Effector memory CD8-positive, alpha-beta T cell (primary cell): Measurements from ENCODE around the gene RNPEP.
A peak's percentile ranks its signal among the peaks of the same experiment; 100 is the strongest.
"Not testable (repeated sequence)": the region's sequence is repeated elsewhere in the genome, so short reads cannot be mapped to it uniquely, and the experiment has no call there.

Experiments
- ATAC-seq: fragments of 150-1000 bp; cut with Tn5 transposase; replicated peaks from 2 replicates; pipeline ENCODE4 v1.10.0; 2021; ENCODE audit warnings: mild to moderate bottlenecking, moderate library complexity
- DNase-seq, 3 experiments: peaks; one replicate each; pipeline ENCODE4 v3.0.0; 2021
- H3K27ac Mint-ChIP-seq, 2 donors: one replicate each; pipeline ENCODE4 v1.8.0; 2022; ENCODE audit warnings: mild to moderate bottlenecking in 2 of 2, mixed read lengths in 2 of 2, moderate library complexity in 2 of 2
- H3K27me3 Mint-ChIP-seq, 2 donors: one replicate each; pipeline ENCODE4 v1.8.0; 2022; ENCODE audit warnings: mixed read lengths in 2 of 2
- H3K36me3 Mint-ChIP-seq: one replicate; pipeline ENCODE4 v1.8.0; 2022; ENCODE audit warnings: mild to moderate bottlenecking, moderate library complexity, mixed read lengths; ENCODE audit not compliant: insufficient read depth
- H3K4me1 Mint-ChIP-seq, 2 donors: one replicate each; pipeline ENCODE4 v1.8.0; 2022; ENCODE audit warnings: low read depth in 2 of 2, mixed read lengths in 2 of 2
- H3K4me3 Mint-ChIP-seq, 2 donors: one replicate each; pipeline ENCODE4 v1.8.0; 2022; ENCODE audit warnings: mild to moderate bottlenecking in 2 of 2, mixed read lengths in 2 of 2, moderate library complexity in 2 of 2
- H3K9me3 Mint-ChIP-seq, 2 donors: one replicate each; pipeline ENCODE4 v1.8.0; 2022; ENCODE audit warnings: mixed read lengths in 2 of 2

Gene RNPEP

GRCh38 chr1:202017749-202018467, 35.5 kb downstream of the RNPEP start:
- H3K27ac Mint-ChIP-seq: peak overlapping the region in 1 of 2 donors; percentile 32

DNA sequence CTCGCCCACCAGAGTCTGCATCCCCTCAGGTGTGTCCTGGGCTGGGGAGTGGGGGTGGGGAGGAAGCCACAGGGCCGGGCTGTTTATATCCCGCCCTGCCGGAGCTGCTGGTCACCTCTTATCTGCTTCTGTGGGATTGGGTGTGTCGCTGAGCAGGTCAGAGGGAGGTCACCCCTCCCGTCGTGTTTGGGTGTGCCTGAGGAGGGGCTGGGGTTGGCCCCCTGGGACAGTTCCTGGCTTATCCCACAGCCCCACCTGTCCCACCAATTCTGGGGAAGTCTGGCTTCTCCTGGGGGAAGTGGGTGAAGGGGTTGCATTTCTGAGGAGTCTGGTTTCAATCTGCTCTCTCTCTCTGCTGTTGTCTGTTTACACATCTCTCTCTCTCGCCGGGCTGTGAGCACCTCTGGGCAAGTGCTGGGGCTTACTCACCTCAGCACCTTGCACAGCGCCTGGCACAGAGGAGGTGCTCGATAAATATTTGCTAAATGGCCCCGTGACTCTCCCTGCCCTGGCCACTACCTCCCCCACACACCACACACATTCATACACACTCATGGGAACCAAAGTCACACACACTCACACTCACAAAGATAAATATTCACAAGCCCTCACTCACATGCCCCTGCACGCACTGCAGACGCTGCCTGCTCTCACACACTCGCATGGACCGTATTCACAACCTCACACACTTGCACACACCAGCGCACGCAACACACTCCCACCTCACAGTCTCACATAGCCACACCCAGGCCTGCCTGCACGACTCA, 36.2 kb downstream of the RNPEP start:
- Mint-ChIP-seq H3K27ac (peak overlapping the region; percentile 19 to 32), H3K9me3 (no peaks in the 10 kb centered on the region), H3K4me3 (peak overlapping the region in 1 of 2 donors; percentile 18), H3K27me3 (peaks cover 37 to 56% of the 10 kb centered on the region in 2 donors), H3K36me3 (no peaks in the 10 kb centered on the region), H3K4me1 (peaks cover 6 to 8% of the 10 kb centered on the region in 2 donors)
- ATAC-seq: no peak
- DNase-seq: no peak

More at GRCh38 chr1:202017749-202018467, 35.5 kb downstream of the RNPEP start:
- H3K27me3 Mint-ChIP-seq: peaks cover 31 to 48% of the 10 kb centered on the region in 2 donors
- H3K4me3 Mint-ChIP-seq: no peak overlapping the region
- H3K4me1 Mint-ChIP-seq: peaks cover 6 to 8% of the 10 kb centered on the region in 2 donors
- no peaks in the 10 kb centered on the region for H3K9me3 Mint-ChIP-seq
- no peak for ATAC-seq
- no peak for DNase-seq
- no peaks in the 10 kb centered on the region for H3K36me3 Mint-ChIP-seq

DNA sequence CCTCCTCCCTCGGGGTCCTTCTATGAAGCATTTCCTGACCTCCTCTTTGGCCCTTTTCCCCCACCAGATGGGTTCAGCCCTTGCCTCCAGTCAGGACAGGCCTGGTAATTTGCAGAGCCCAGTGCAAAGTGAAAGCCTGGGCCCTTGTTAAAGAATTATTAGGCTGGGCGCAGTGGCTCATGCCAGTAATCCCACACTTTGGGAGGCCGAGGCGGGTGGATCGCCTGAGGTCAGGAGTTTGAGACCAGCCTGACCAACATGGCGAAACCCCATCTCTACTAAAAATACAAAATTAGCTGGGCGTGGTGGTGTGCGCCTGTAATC, 36.7 kb downstream of the RNPEP start:
- not testable (repeated sequence) for ATAC-seq, H3K4me1 Mint-ChIP-seq, H3K36me3 Mint-ChIP-seq, H3K9me3 Mint-ChIP-seq, DNase-seq
- Mint-ChIP-seq H3K27ac (peak overlapping the region in 1 of 2 donors; percentile 19), H3K4me3 (peak overlapping the region in 1 of 2 donors; percentile 18), H3K27me3 (peaks cover 37 to 56% of the 10 kb centered on the region in 2 donors)

DNA sequence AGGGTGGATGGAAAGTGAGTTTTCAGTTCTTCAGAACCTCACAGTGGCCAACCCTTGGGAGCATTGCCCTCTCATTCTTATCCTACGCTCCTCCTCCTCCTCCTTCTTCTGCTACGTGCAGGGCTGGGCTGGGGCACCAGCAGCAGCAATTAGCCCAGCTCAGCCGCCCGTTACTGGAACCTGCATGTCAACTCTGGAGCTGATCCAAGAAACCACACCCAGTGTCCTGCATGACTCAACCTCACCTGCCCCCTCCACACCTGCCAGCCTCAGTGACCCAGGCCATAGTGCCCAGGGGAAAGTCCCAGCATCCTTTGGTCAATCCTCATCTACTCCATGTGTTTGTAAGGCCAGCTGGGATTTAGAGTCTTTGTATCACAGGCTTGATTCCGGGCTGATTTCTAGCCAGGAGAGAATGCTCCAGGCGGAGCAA, 40.6 kb downstream of the RNPEP start:
- H3K9me3 Mint-ChIP-seq: no peaks in the 10 kb centered on the region

DNA sequence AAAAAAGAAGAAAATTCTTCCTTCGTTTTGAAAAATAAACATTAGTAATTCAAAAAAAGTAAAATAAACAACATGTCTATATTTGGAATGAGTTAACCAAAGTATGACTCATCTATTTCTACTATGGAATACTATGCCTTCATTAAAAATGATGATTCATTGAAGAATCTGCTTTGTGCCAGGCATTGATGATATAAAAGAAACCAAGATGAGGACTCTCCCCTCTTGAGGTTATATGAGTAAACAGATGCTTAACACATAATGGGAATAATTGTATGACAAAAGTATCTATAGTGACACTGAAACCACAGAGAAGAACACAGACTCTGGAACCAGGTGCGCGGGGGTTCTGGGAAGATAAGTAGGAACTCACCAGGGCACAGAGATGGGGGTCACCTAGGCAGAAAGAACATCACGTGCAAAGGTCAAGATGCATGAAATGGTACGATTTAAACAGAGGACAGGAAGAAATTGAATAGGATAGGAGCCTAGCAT, 46.8 kb downstream of the RNPEP start:
- H3K27ac Mint-ChIP-seq: no peak overlapping the region
- no peak for DNase-seq
- no peaks in the 10 kb centered on the region for H3K4me1 Mint-ChIP-seq

More for the DNA sequence above, 40.6 kb downstream of the RNPEP start:
- ATAC-seq: no peak
- Mint-ChIP-seq H3K36me3 (no peaks in the 10 kb centered on the region), H3K4me1 (peaks cover 6 to 8% of the 10 kb centered on the region in 2 donors), H3K27me3 (peaks cover 27 to 41% of the 10 kb centered on the region in 2 donors), H3K27ac (no peak overlapping the region), H3K4me3 (no peak overlapping the region)
- no peak for DNase-seq

GRCh38 chr1:202029727-202030126, 47.3 kb downstream of the RNPEP start:
- Mint-ChIP-seq H3K27ac (no peak overlapping the region), H3K9me3 (no peaks in the 10 kb centered on the region), H3K4me3 (no peak overlapping the region), H3K36me3 (no peaks in the 10 kb centered on the region), H3K4me1 (no peaks in the 10 kb centered on the region), H3K27me3 (peaks cover 0 to 6% of the 10 kb centered on the region in 2 donors)
- ATAC-seq (no peak), DNase-seq (no peak)

More for the DNA sequence above, 46.8 kb downstream of the RNPEP start:
- Mint-ChIP-seq H3K36me3 (no peaks in the 10 kb centered on the region), H3K27me3 (peaks cover 0 to 6% of the 10 kb centered on the region in 2 donors), H3K9me3 (no peaks in the 10 kb centered on the region), H3K4me3 (no peak overlapping the region)
- no peak for ATAC-seq

DNA sequence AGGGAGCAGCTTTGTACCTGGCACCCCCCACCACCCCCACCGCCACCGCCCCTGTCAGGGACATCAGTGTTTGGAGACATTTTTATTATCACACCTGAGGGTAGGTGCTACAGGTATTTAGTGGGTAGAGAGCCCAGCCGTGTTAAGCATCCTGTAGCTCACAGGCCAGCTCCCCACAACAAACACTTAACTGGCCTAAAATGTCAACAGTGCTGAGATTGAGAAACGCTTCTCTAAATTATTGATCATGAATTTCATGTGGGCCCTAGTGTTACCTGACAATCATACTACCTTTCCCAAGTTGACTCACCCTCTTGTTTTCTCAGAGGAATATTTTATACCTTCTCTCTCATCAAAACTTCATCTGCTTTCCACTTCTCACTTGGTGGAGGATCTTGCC, 49.3 kb downstream of the RNPEP start:
- H3K9me3 Mint-ChIP-seq: no peaks in the 10 kb centered on the region
- H3K27ac Mint-ChIP-seq: no peak overlapping the region
- no peaks in the 10 kb centered on the region for H3K4me1 Mint-ChIP-seq
- H3K4me3 Mint-ChIP-seq: no peak overlapping the region
- DNase-seq: no peak
- no peaks in the 10 kb centered on the region for H3K36me3 Mint-ChIP-seq
- no peak for ATAC-seq
- peaks cover 0 to 6% of the 10 kb centered on the region in 2 donors for H3K27me3 Mint-ChIP-seq

DNA sequence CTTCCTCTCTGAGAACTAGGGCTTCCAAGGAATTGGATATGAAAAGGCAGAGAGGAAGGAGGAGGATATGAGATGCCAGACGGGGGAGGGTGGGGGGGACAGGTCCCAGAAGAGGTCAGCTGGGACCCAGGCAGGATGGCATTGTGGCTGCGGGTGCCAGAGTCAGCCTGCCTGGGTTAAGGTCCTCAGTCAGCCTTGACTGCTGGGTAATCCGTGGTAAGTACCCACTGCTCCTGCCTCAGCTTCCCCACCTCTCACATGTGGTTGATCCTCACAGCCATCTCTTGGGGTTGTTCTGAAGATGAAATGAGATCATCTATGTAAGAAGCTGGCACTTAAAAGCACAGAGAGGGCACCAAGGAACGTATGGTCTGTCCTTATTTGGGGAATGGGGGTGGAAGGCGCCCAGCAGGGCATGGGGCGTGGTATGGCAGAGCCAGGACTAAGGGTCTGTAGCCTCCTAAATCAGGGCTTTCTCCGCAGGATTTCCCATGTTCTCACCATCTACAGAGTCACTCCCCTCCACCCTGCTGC, 51.8 kb downstream of the RNPEP start:
- DNase-seq (no peak), ATAC-seq (no peak)
- Mint-ChIP-seq H3K27ac (no peak overlapping the region), H3K27me3 (peaks cover 0 to 6% of the 10 kb centered on the region in 2 donors), H3K4me1 (no peaks in the 10 kb centered on the region), H3K36me3 (no peaks in the 10 kb centered on the region), H3K4me3 (no peak overlapping the region), H3K9me3 (no peaks in the 10 kb centered on the region)

- Mint-ChIP-seq H3K4me1 (no peaks in the 10 kb centered on the region), H3K27ac (no peak overlapping the region), H3K36me3 (no peaks in the 10 kb centered on the region), H3K4me3 (no peak overlapping the region), H3K9me3 (no peaks in the 10 kb centered on the region), H3K27me3 (peaks cover 0 to 6% of the 10 kb centered on the region in 2 donors)
- DNase-seq (no peak), ATAC-seq (no peak)
These were observed 52.4 kb downstream of the RNPEP start for GRCh38 chr1:202034683-202035462.

GRCh38 chr1:202036595-202037387, 54.3 kb downstream of the RNPEP start:
- Mint-ChIP-seq H3K4me1 (no peaks in the 10 kb centered on the region), H3K27me3 (peaks cover 0 to 6% of the 10 kb centered on the region in 2 donors), H3K4me3 (no peak overlapping the region), H3K27ac (peak overlapping the region in 1 of 2 donors; percentile 18), H3K36me3 (no peaks in the 10 kb centered on the region), H3K9me3 (no peaks in the 10 kb centered on the region)
- ATAC-seq: no peak
- DNase-seq: no peak

- DNase-seq (no peak), ATAC-seq (no peak)
- no peaks in the 10 kb centered on the region for H3K9me3 Mint-ChIP-seq
- H3K27ac Mint-ChIP-seq: no peak overlapping the region
- no peaks in the 10 kb centered on the region for H3K4me1 Mint-ChIP-seq
- peaks cover 6 to 10% of the 10 kb centered on the region in 2 donors for H3K27me3 Mint-ChIP-seq
- no peaks in the 10 kb centered on the region for H3K36me3 Mint-ChIP-seq
- H3K4me3 Mint-ChIP-seq: no peak overlapping the region
These were observed 55.4 kb downstream of the RNPEP start for GRCh38 chr1:202037706-202038296.

- Mint-ChIP-seq H3K9me3 (no peaks in the 10 kb centered on the region), H3K4me3 (no peak overlapping the region), H3K4me1 (no peaks in the 10 kb centered on the region), H3K36me3 (no peaks in the 10 kb centered on the region), H3K27ac (no peak overlapping the region), H3K27me3 (peaks cover 2 to 20% of the 10 kb centered on the region in 2 donors)
- no peak for ATAC-seq
- DNase-seq: no peak
These were observed 56.4 kb downstream of the RNPEP start for GRCh38 chr1:202038688-202039346.
